A673 (cell line): ENCODE data around the gene KCNK3.

Source experiments
- CTCF ChIP-seq: fragments of 300-800, 200-600 bp; sonication (generic); conservative IDR thresholded peaks from 2 replicates; pipeline ENCODE4 v1.5.1; 2017; ENCODE audit warnings: low read depth, mild to moderate bottlenecking, antibody characterized with exemption, low read length, moderate library complexity, mixed read lengths
- EZH2 ChIP-seq: fragments of 200-600 bp; sonication (generic); IDR thresholded peaks from 2 replicates; pipeline ENCODE4 v1.6.1; 2017; ENCODE audit warnings: borderline replicate concordance, low read depth, mild to moderate bottlenecking, mixed read lengths, antibody characterized with exemption, low read length; ENCODE audit not compliant: poor library complexity, severe bottlenecking

GRCh38 chr2:26757873-26758789 is 65.6 kb downstream of the KCNK3 start:
- TF ChIP-seq CTCF: no peak
- TF ChIP-seq EZH2: no peak
